NOMO-1 treated with dmso at 0.1 percent for 144 hours (cell line): Measurements from ENCODE around the gene ZBTB43.

Source experiments
- DNase-seq: peaks from one replicate; lab custom pipeline; 2025; ENCODE audit not compliant: unreplicated experiment; lab: John Stamatoyannopoulos, UW

ZBTB43 gene

DNA sequence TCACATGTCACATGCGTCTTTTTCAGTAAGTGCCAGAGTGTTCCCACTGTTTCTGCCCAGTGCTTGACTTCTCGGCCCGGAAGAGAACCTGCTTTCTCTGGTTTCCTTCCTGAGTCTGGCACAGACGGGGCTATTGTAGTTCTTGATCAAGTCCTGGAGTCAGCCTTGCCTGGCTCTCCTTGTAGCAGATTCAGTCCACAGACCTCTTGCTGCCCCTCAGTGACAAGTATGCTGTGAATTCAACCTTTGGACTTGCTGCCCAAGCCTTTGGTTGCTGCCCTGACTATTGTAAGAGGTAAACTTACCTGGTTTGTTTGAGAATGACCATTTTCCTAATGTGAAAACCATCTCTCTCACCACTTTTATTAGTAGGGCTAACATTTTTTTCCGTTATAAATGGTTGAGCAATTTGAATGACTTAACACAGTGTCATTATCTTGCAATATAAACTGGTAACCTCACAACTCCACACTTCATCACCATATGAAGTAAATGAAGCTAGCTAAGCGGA is 80.3 kb downstream of the ZBTB43 start:
- DNase-seq: no peak

- no peak for DNase-seq
Observed at GRCh38 chr9:126886034-126886822, 81.4 kb downstream of the ZBTB43 start.

- DNase-seq: no peak
Observed at GRCh38 chr9:126886897-126887296, 82.1 kb downstream of the ZBTB43 start.
